PC-9 (cell line): ENCODE results near the gene ACBD4. TPM values are rescaled to one million over a fixed set of nuclear protein-coding genes. Genes with fewer than 3 reads are reported as not detected.

Source experiments
- BruUV-seq: library from RNA; stranded (reverse); fragments of 400-500 nt; replicated peaks from 2 replicates; lab custom pipeline; 2021; lab: Mats Ljungman, UMichigan
- CTCF ChIA-PET: fragments of 300-600 bp; sonication (Branson Sonifier 250); formaldehyde crosslinking; loops from one replicate; lab custom pipeline; 2022; ENCODE audit warnings: antibody characterized with exemption; lab: Charles Lee
- POLR2A ChIA-PET: fragments of 300-600 bp; sonication (Branson Sonifier 250); formaldehyde crosslinking; loops from one replicate; lab custom pipeline; 2022; ENCODE audit warnings: antibody characterized with exemption; ENCODE audit not compliant: unreplicated experiment; lab: Charles Lee
- DNase-seq, 2 experiments: peaks; one replicate each; pipeline versions ENCODE4 v3.0.0 to v3.0.0-alpha.2; 2015 to 2022; ENCODE audit warnings: mixed read lengths in 1 of 2
- H2AFZ ChIP-seq: fragments of 200-600 bp; sonication (generic); 2 replicates; pipeline ENCODE4 v1.8.1; 2017; ENCODE audit warnings: antibody characterized with exemption
- H3F3A ChIP-seq: fragments of 200-600 bp; sonication (generic); 2 replicates; pipeline ENCODE4 v1.8.1; 2017; ENCODE audit warnings: antibody characterized with exemption, mild to moderate bottlenecking, low read depth; ENCODE audit not compliant: insufficient read depth
- H3K27ac ChIP-seq: fragments of 200-600 bp; sonication (generic); 2 replicates; pipeline ENCODE4 v1.6.1; 2016; ENCODE audit warnings: mixed run types
- H3K27me3 ChIP-seq: fragments of 200-600 bp; sonication (generic); 2 replicates; pipeline ENCODE4 v1.6.1; 2016; ENCODE audit warnings: low read depth, mixed run types; ENCODE audit not compliant: insufficient read depth
- H3K36me3 ChIP-seq: fragments of 200-600 bp; sonication (generic); 2 replicates; pipeline ENCODE4 v1.6.1; 2016; ENCODE audit warnings: low read depth, mixed run types
- H3K4me1 ChIP-seq: fragments of 200-600 bp; sonication (generic); replicated peaks from 2 replicates; pipeline ENCODE4 v1.6.1; 2016; ENCODE audit warnings: mixed run types; ENCODE audit not compliant: insufficient read depth
- H3K4me2 ChIP-seq: fragments of 200-600 bp; sonication (generic); 2 replicates; pipeline ENCODE4 v1.6.1; 2017; ENCODE audit warnings: mixed run types
- H3K4me3 ChIP-seq: fragments of 200-600 bp; sonication (generic); 2 replicates; pipeline ENCODE4 v1.6.1; 2016; ENCODE audit warnings: mixed run types
- H3K79me2 ChIP-seq: fragments of 200-600 bp; sonication (generic); 2 replicates; pipeline ENCODE4 v1.6.1; 2017; ENCODE audit warnings: low read depth, mixed run types
- H3K9me2 ChIP-seq: fragments of 200-600 bp; sonication (generic); 2 replicates; pipeline ENCODE4 v1.8.1; 2017; ENCODE audit warnings: mild to moderate bottlenecking; ENCODE audit not compliant: insufficient read depth
- H3K9me3 ChIP-seq: fragments of 200-600 bp; sonication (generic); 2 replicates; pipeline ENCODE4 v1.8.1; 2016; ENCODE audit warnings: low read depth; ENCODE audit not compliant: insufficient read depth
- H4K20me1 ChIP-seq: fragments of 200-600 bp; sonication (generic); 2 replicates; pipeline ENCODE4 v1.8.1; 2017; ENCODE audit not compliant: insufficient read depth
- CTCF ChIP-seq: fragments of 200-600 bp; sonication (generic); conservative IDR thresholded peaks from 2 replicates; pipeline ENCODE4 v1.6.1; 2017; ENCODE audit warnings: mixed run types, antibody characterized with exemption, mild to moderate bottlenecking, moderate library complexity
- EZH2 ChIP-seq: fragments of 200-600 bp; sonication (generic); IDR thresholded peaks from 2 replicates; pipeline ENCODE4 v1.8.0; 2017; ENCODE audit warnings: antibody characterized with exemption, low read depth
- intact Hi-C: fragments of 100-400 bp; cut with micrococcal nuclease; formaldehyde crosslinking; loops from one replicate; pipeline ENCODE4 v1.10.0; 2022; ENCODE audit not compliant: unreplicated experiment
- total RNA-seq: library from RNA; stranded (reverse); gene quantifications from 2 replicates; pipeline ENCODE4 v1.2.3, GENCODE V29; 2021

ACBD4 gene
- total RNA-seq, 1 experiment from 2014 or later: 14.6 TPM

- ChIA-PET CTCF (interaction anchor here (0.5 to 5.7 kb wide), 11 partner anchors 11 to 275 kb away, joined by 3 to 66 read pairs (median 5); partner anchors contain the start of gene ACBD4), POLR2A (interaction anchor here (0.6 to 2.4 kb wide), 7 partner anchors 11 to 106 kb away, joined by 3 to 42 read pairs (median 4); partner anchors contain the start of gene HEXIM2)
- Histone ChIP-seq H3K27me3 (no peaks in the 10 kb centered on the region), H3K79me2 (peaks cover 59% of the 10 kb centered on the region), H3K4me3 (peak overlapping the region; percentile 86), H3K4me2 (peak overlapping the region; percentile 88), H4K20me1 (no peaks in the 10 kb centered on the region), H3K27ac (peak overlapping the region; percentile 66), H3K4me1 (peaks cover 32% of the 10 kb centered on the region), H3F3A (peaks cover 54% of the 10 kb centered on the region), H3K9me3 (no peaks in the 10 kb centered on the region), H3K9me2 (no peaks in the 10 kb centered on the region), H3K36me3 (peaks cover 12% of the 10 kb centered on the region; the same call in 1 of the 2 replicates), H2AFZ (no peak overlapping the region; the same call in 1 of the 2 replicates)
- DNase-seq: peak; percentile 22 to 58
- intact Hi-C loops: loop anchor here (1.0 to 5.0 kb wide), 3 partner anchors 47 to 277 kb away; no protein-coding TSS in a partner anchor
- no peak for TF ChIP-seq EZH2
- TF ChIP-seq CTCF: no peak
- BruUV-seq: no TSS peak
These were observed 14.5 kb downstream of the ACBD4 start for GRCh38 chr17:45149669-45150664.

- Histone ChIP-seq H2AFZ (no peak overlapping the region), H3K4me3 (peak overlapping the region; percentile 86), H3K36me3 (peaks cover 12% of the 10 kb centered on the region; the same call in 1 of the 2 replicates), H3K79me2 (peaks cover 65% of the 10 kb centered on the region), H3K4me2 (peak overlapping the region; percentile 88), H3K9me2 (no peaks in the 10 kb centered on the region), H3F3A (peaks cover 59% of the 10 kb centered on the region), H3K9me3 (no peaks in the 10 kb centered on the region), H3K27ac (peak overlapping the region; percentile 66), H4K20me1 (no peaks in the 10 kb centered on the region), H3K4me1 (peaks cover 41% of the 10 kb centered on the region), H3K27me3 (no peaks in the 10 kb centered on the region)
- DNase-seq: no peak
- ChIA-PET CTCF (interaction anchor here (0.5 to 5.7 kb wide), 10 partner anchors 8 to 274 kb away, joined by 3 to 66 read pairs (median 5); partner anchors contain the start of genes ACBD4 and HEXIM2), POLR2A (interaction anchor here (0.5 to 0.7 kb wide), 7 partner anchors 10 to 896 kb away, joined by 3 to 13 read pairs (median 7); partner anchors contain the start of gene HEXIM2)
- TF ChIP-seq CTCF: no peak
- no peak for TF ChIP-seq EZH2
- no TSS peak for BruUV-seq
- intact Hi-C loops: no loop called here
These were observed 15.7 kb downstream of the ACBD4 start for GRCh38 chr17:45150911-45151809.
